GM12891 (cell line): ENCODE data around the gene PPP2R3B.

Experiments
- DNase-seq: peaks from one replicate; pipeline ENCODE4 v3.0.0; 2011; ENCODE audit warnings: low spot score; ENCODE audit not compliant: insufficient read length
- FAIRE-seq: peaks from 2 replicates; lab custom pipeline; 2011; peaks lifted over from hg19 to GRCh38; lab: Jason Lieb, UNC
- PAX5 ChIP-seq: IDR thresholded peaks from 2 replicates; pipeline ENCODE4 v1.6.1; 2011; ENCODE audit warnings: low read length, moderate library complexity, mild to moderate bottlenecking; ENCODE audit not compliant: insufficient read depth, severe bottlenecking
- POLR2A ChIP-seq: IDR thresholded peaks from 2 replicates; pipeline ENCODE4 v1.6.1; 2011; ENCODE audit warnings: low read depth, low read length, control low read depth
- POLR2AphosphoS5 ChIP-seq: IDR thresholded peaks from 2 replicates; pipeline ENCODE4 v1.6.1; 2011; ENCODE audit warnings: low read depth, low read length, control low read depth
- POU2F2 ChIP-seq: IDR thresholded peaks from 2 replicates; pipeline ENCODE4 v1.6.1; 2011; ENCODE audit warnings: low read depth, mild to moderate bottlenecking, control low read depth, low read length, moderate library complexity
- SPI1 ChIP-seq: IDR thresholded peaks from 2 replicates; pipeline ENCODE4 v1.6.1; 2011; ENCODE audit warnings: low read depth, low read length, control low read depth
- TAF1 ChIP-seq: IDR thresholded peaks from 2 replicates; pipeline ENCODE4 v1.6.1; 2011; ENCODE audit warnings: low read depth, low read length, control low read depth

The PPP2R3B gene

GRCh38 chrX:361231-362145, 25.2 kb downstream of the PPP2R3B start:
- no peak for TF ChIP-seq TAF1
- TF ChIP-seq SPI1, result no peak
- no peak for TF ChIP-seq POU2F2
- TF ChIP-seq PAX5, result no peak
- TF ChIP-seq POLR2AphosphoS5, result no peak
- no peak for TF ChIP-seq POLR2A
- DNase-seq, result no peak
- no peak for FAIRE-seq

GRCh38 chrX:360496-361150, 26.1 kb downstream of the PPP2R3B start:
- DNase-seq, result no peak
- no peak for FAIRE-seq
- no peak for TF ChIP-seq POLR2AphosphoS5
- TF ChIP-seq POLR2A, result no peak
- TF ChIP-seq SPI1, result no peak
- TF ChIP-seq PAX5, result no peak
- TF ChIP-seq TAF1, result no peak
- TF ChIP-seq POU2F2, result no peak

GRCh38 chrX:358651-359143, 28.0 kb downstream of the PPP2R3B start:
- no peak for TF ChIP-seq POLR2AphosphoS5
- no peak for TF ChIP-seq POU2F2
- TF ChIP-seq TAF1, result no peak
- no peak for TF ChIP-seq SPI1
- no peak for TF ChIP-seq POLR2A
- no peak for TF ChIP-seq PAX5
- DNase-seq, result no peak
- FAIRE-seq, result no peak

- no peak for DNase-seq
These were observed 28.8 kb downstream of the PPP2R3B start for GRCh38 chrX:357693-358471.

GRCh38 chrX:357035-357692, 29.5 kb downstream of the PPP2R3B start:
- TF ChIP-seq TAF1 (no peak), POU2F2 (no peak), POLR2A (no peak), PAX5 (no peak), POLR2AphosphoS5 (no peak), SPI1 (no peak)
- DNase-seq, result no peak
- FAIRE-seq, result no peak

More at GRCh38 chrX:357693-358471, 28.8 kb downstream of the PPP2R3B start:
- TF ChIP-seq PAX5 (no peak), POU2F2 (no peak), POLR2AphosphoS5 (no peak), TAF1 (no peak), SPI1 (no peak), POLR2A (no peak)
- no peak for FAIRE-seq

- FAIRE-seq (no peak), DNase-seq (no peak)
- TF ChIP-seq SPI1 (no peak), PAX5 (no peak), POU2F2 (no peak), POLR2AphosphoS5 (no peak), POLR2A (no peak), TAF1 (no peak)
These were observed 30.2 kb downstream of the PPP2R3B start for GRCh38 chrX:356385-357034.

- DNase-seq, result no peak
- TF ChIP-seq POU2F2, result no peak
- TF ChIP-seq TAF1, result no peak
- TF ChIP-seq PAX5, result no peak
- no peak for TF ChIP-seq POLR2A
- no peak for TF ChIP-seq POLR2AphosphoS5
- no peak for TF ChIP-seq SPI1
- FAIRE-seq, result no peak
These were observed 31.2 kb downstream of the PPP2R3B start for GRCh38 chrX:355329-356050.
